B cell (primary cell): Measurements from ENCODE around the gene KATNB1. TPM values are rescaled to one million over a fixed set of nuclear protein-coding genes. Genes with fewer than 3 reads are reported as not detected.
A peak's percentile ranks its signal among the peaks of the same experiment; 100 is the strongest.

Source experiments
- ATAC-seq: fragments of 200-7000 bp; cut with Tn5 transposase; one replicate; pipeline ENCODE4 v1.10.0; 2021; ENCODE audit warnings: low read depth, mild to moderate bottlenecking, moderate number of reproducible peaks, moderate library complexity
- CTCF ChIA-PET: fragments of 350-600 bp; sonication (Branson Sonifier 250); formaldehyde crosslinking; loops from one replicate; lab custom pipeline; 2021; ENCODE audit warnings: antibody characterized with exemption, inconsistent platforms; lab: Charles Lee
- POLR2A ChIA-PET: fragments of 350-600 bp; sonication (Branson Sonifier 250); formaldehyde crosslinking; loops from one replicate; lab custom pipeline; 2021; ENCODE audit warnings: antibody characterized with exemption; lab: Charles Lee
- DNase-seq: peaks from one replicate; pipeline ENCODE4 v3.0.0; 2013
- H2AFZ ChIP-seq: 2 replicates; pipeline ENCODE4 v1.6.1; 2012; ENCODE audit warnings: mild to moderate bottlenecking, low read depth, low read length; ENCODE audit not compliant: insufficient read depth, poor library complexity, severe bottlenecking
- H3K27ac ChIP-seq, 2 donors: 1 replicate in 1 of 2; 2 replicates in 1 of 2; pipeline ENCODE4 v1.5.1; 2012 to 2013; ENCODE audit warnings: low read length in 2 of 2, mild to moderate bottlenecking in 2 of 2, moderate library complexity in 1 of 2
- H3K27me3 ChIP-seq, 4 experiments: fragments of 200-600 bp in 1 of 4; sonication (generic) in 1 of 4; replicated peaks in 1 of 4; 1 replicate in 2 of 4; 2 replicates in 2 of 4; pipeline versions ENCODE4 v1.6.1 to v1.7.0; 2013 to 2016; ENCODE audit warnings: low read length in 3 of 4, mild to moderate bottlenecking in 2 of 4, mixed read lengths in 1 of 4, moderate library complexity in 1 of 4; ENCODE audit not compliant: insufficient read depth in 4 of 4, control insufficient read depth in 3 of 4; ENCODE audit errors: control extremely low read depth in 1 of 4
- H3K36me3 ChIP-seq, 2 experiments: replicated peaks in 1 of 2; 1 replicate in 1 of 2; 2 replicates in 1 of 2; pipeline versions ENCODE4 v1.6.1 to v1.7.1; 2013; ENCODE audit warnings: low read length in 1 of 2; ENCODE audit not compliant: insufficient read depth in 2 of 2, control insufficient read depth in 1 of 2; ENCODE audit errors: control extremely low read depth in 1 of 2, extremely low read depth in 1 of 2
- H3K4me1 ChIP-seq, 2 donors: fragments of 200-600 bp in 1 of 2; sonication (generic) in 1 of 2; 1 replicate in 1 of 2; 2 replicates in 1 of 2; pipeline versions ENCODE4 v1.5.1 to v1.6.1; 2013 to 2017; ENCODE audit warnings: low read length in 2 of 2; ENCODE audit not compliant: control insufficient read depth in 2 of 2, insufficient read depth in 2 of 2
- H3K4me2 ChIP-seq: replicated peaks from 2 replicates; pipeline ENCODE3; 2012; ENCODE audit warnings: mild to moderate bottlenecking, low read depth, low read length; ENCODE audit not compliant: poor library complexity, severe bottlenecking
- H3K4me3 ChIP-seq, 5 experiments: fragments of 200-600 bp in 1 of 5; sonication (generic) in 1 of 5; 1 replicate in 3 of 5; 2 replicates in 2 of 5; pipeline versions ENCODE4 v1.5.1 to v1.7.0; 2011 to 2016; ENCODE audit warnings: low read length in 4 of 5, mild to moderate bottlenecking in 4 of 5, low read depth in 2 of 5, control low read depth in 1 of 5, moderate library complexity in 1 of 5; ENCODE audit not compliant: insufficient read depth in 1 of 5; ENCODE audit errors: control extremely low read depth in 1 of 5, extremely low read depth in 1 of 5
- H3K79me2 ChIP-seq: fragments of 200-600 bp; sonication (generic); one replicate; pipeline ENCODE4 v1.6.0; 2016; ENCODE audit warnings: low read length; ENCODE audit not compliant: control insufficient read depth, insufficient read depth
- H3K9ac ChIP-seq: fragments of 200-600 bp; sonication (generic); 2 replicates; pipeline ENCODE4 v1.6.1; 2017; ENCODE audit warnings: mild to moderate bottlenecking, low read length, moderate library complexity
- H3K9me3 ChIP-seq, 3 donors: one replicate each; pipeline versions ENCODE4 v1.6.1 to v1.7.1; 2013; ENCODE audit warnings: low read length in 2 of 3; ENCODE audit not compliant: control insufficient read depth in 2 of 3, insufficient read depth in 1 of 3; ENCODE audit errors: control extremely low read depth in 1 of 3
- H4K20me1 ChIP-seq: 2 replicates; pipeline ENCODE4 v1.6.0; 2012; ENCODE audit warnings: mild to moderate bottlenecking, low read length; ENCODE audit not compliant: insufficient read depth, control insufficient read depth, poor library complexity, severe bottlenecking
- H3K27ac Mint-ChIP-seq: one replicate; pipeline ENCODE4 v1.8.0; 2021; ENCODE audit warnings: mixed read lengths
- H3K27me3 Mint-ChIP-seq: one replicate; pipeline ENCODE4 v1.8.0; 2021; ENCODE audit warnings: mixed read lengths
- H3K4me1 Mint-ChIP-seq: one replicate; pipeline ENCODE4 v1.8.0; 2021; ENCODE audit warnings: mixed read lengths
- H3K4me3 Mint-ChIP-seq: one replicate; pipeline ENCODE4 v1.8.0; 2021; ENCODE audit warnings: mixed read lengths
- H3K9me3 Mint-ChIP-seq: one replicate; pipeline ENCODE4 v1.8.0; 2022; ENCODE audit warnings: mixed read lengths; ENCODE audit not compliant: insufficient read depth
- CTCF ChIP-seq: fragments of 200-600 bp; IDR thresholded peaks from one replicate; pipeline ENCODE4 v1.8.0; 2022; ENCODE audit warnings: antibody characterized with exemption, mild to moderate bottlenecking
- EZH2 ChIP-seq: IDR thresholded peaks from 2 replicates; pipeline ENCODE4 v1.6.1; 2012; ENCODE audit warnings: borderline replicate concordance, low read depth, mild to moderate bottlenecking, moderate library complexity, low read length; ENCODE audit not compliant: insufficient read depth, poor library complexity, severe bottlenecking
- WGBS: methylation state at CpG from one replicate; pipeline ENCODE4 v1.1.5; 2013; ENCODE audit warnings: missing lambda C conversion rate; ENCODE audit not compliant: insufficient coverage; 5-methylcytosine and 5-hydroxymethylcytosine counted together
- intact Hi-C: fragments of 100-400 bp; cut with micrococcal nuclease; formaldehyde crosslinking; loops from one replicate; pipeline ENCODE4 v1.10.0; 2022
- polyA plus RNA-seq: library from polyadenylated mRNA; depleted of rRNA; stranded (reverse); fragments of >200 nt; gene quantifications from 2 replicates; pipeline ENCODE4 v1.2.3, GENCODE V29; 2012
- total RNA-seq, 2 donors: library from RNA; stranded (reverse); fragments of 120-200 nt in 1 of 2; gene quantifications; 1 replicate in 1 of 2; 2 replicates in 1 of 2; pipeline versions ENCODE4 v1.2.3 to v1.2.4, GENCODE V29; 2013 to 2022

KATNB1 gene
- total and polyA plus RNA-seq, 2 donors (not counting 1 experiment from before 2014, with no cell fraction given), result 20.3 to 29.0 TPM

- ATAC-seq (no peak), DNase-seq (no peak)
- CTCF ChIA-PET, result no interaction called here
- no peaks in the 10 kb centered on the region for H3K36me3 ChIP-seq
- peaks cover 0 to 7% (median 0%) of the 10 kb centered on the region in 3 donors for H3K9me3 ChIP-seq
- peaks cover 61% of the 10 kb centered on the region for H3K27me3 Mint-ChIP-seq
- WGBS, result 92% methylated on average over 12 of the region's 16 CpGs
- intact Hi-C loops, result no loop called here
- peak overlapping the region; percentile 92 for H3K4me3 Mint-ChIP-seq
- H3K4me2 ChIP-seq, result no peak overlapping the region
- H3K4me3 ChIP-seq, result no peak overlapping the region
- POLR2A ChIA-PET, result no interaction called here
- H3K4me1 ChIP-seq, result peaks cover 18 to 24% of the 10 kb centered on the region in 2 donors
- no peak overlapping the region for H2AFZ ChIP-seq
- peaks cover 0 to 50% (median 19%) of the 10 kb centered on the region in 4 experiments for H3K27me3 ChIP-seq
- no peaks in the 10 kb centered on the region for H3K9me3 Mint-ChIP-seq
- no peak overlapping the region for H3K27ac ChIP-seq
- TF ChIP-seq EZH2 (no peak), CTCF (no peak)
- no peak overlapping the region for H3K9ac ChIP-seq
- no peaks in the 10 kb centered on the region for H3K79me2 ChIP-seq
- no peak overlapping the region for H3K27ac Mint-ChIP-seq
- H4K20me1 ChIP-seq, result no peaks in the 10 kb centered on the region
- H3K4me1 Mint-ChIP-seq, result peaks cover 25% of the 10 kb centered on the region
These were observed 67.8 kb downstream of the KATNB1 start for GRCh38 chr16:57803134-57803990.

- Histone ChIP-seq H3K4me3 (no peak overlapping the region), H3K79me2 (no peaks in the 10 kb centered on the region), H3K36me3 (no peaks in the 10 kb centered on the region), H3K4me2 (no peak overlapping the region), H3K27me3 (peaks cover 0 to 50% (median 17%) of the 10 kb centered on the region in 4 experiments), H4K20me1 (no peaks in the 10 kb centered on the region), H3K9me3 (peaks cover 0 to 7% (median 0%) of the 10 kb centered on the region in 3 donors), H3K27ac (no peak overlapping the region), H3K4me1 (peaks cover 20 to 26% of the 10 kb centered on the region in 2 donors), H2AFZ (no peak overlapping the region), H3K9ac (no peak overlapping the region)
- Mint-ChIP-seq H3K27me3 (peaks cover 56% of the 10 kb centered on the region), H3K4me1 (peaks cover 29% of the 10 kb centered on the region), H3K4me3 (no peak overlapping the region), H3K9me3 (no peaks in the 10 kb centered on the region), H3K27ac (no peak overlapping the region)
- ChIA-PET CTCF (no interaction called here), POLR2A (no interaction called here)
- WGBS, result 96% methylated on average over 4 of the region's 5 CpGs
- TF ChIP-seq EZH2 (no peak), CTCF (no peak)
- intact Hi-C loops, result no loop called here
- DNase-seq (no peak), ATAC-seq (no peak)
These were observed 68.7 kb downstream of the KATNB1 start for GRCh38 chr16:57804111-57804837.
